ENCODE data around the gene UGT1A10.

Gene UGT1A10

GRCh38 chr2:233686928-233687327 is 50.7 kb downstream of the UGT1A10 start:
- no peak for TF ChIP-seq EZH2phosphoT487 (IDR thresholded peaks at IDR 0.05; ENCODE audit: borderline replicate concordance)
- Histone ChIP-seq H3K79me2 (ENCODE audit: insufficient read depth, low read length) (no peaks in the 10 kb centered on the region), H3K27me3 (ENCODE audit: insufficient read depth, low read length, poor library complexity, severe bottlenecking) (no peaks in the 10 kb centered on the region), H3K9ac (ENCODE audit: low read depth, low read length, poor library complexity, severe bottlenecking) (no peak overlapping the region), H3K4me2 (ENCODE audit: low read depth, low read length, poor library complexity, severe bottlenecking) (no peak overlapping the region), H3K9me3 (ENCODE audit: insufficient read depth, low read depth, low read length) (no peaks in the 10 kb centered on the region), H3K4me3 (ENCODE audit: low read length, poor library complexity, severe bottlenecking) (no peak overlapping the region), H3F3A (ENCODE audit: low read depth) (no peaks in the 10 kb centered on the region), H2AFZ (ENCODE audit: low read length) (no peak overlapping the region), H3K9me2 (replicated peaks; ENCODE audit: low read depth, low read length) (no peaks in the 10 kb centered on the region), H4K20me1 (ENCODE audit: insufficient read depth, low read length, poor library complexity, severe bottlenecking) (no peaks in the 10 kb centered on the region), H3K36me3 (ENCODE audit: insufficient read depth, low read length) (no peaks in the 10 kb centered on the region), H3K4me1 (ENCODE audit: insufficient read depth, low read length, poor library complexity, severe bottlenecking) (no peaks in the 10 kb centered on the region)

- TF ChIP-seq EZH2phosphoT487 (IDR thresholded peaks at IDR 0.05; ENCODE audit: borderline replicate concordance) (no peak), CTCF (conservative IDR thresholded peaks at IDR 0.05; ENCODE audit: low read length) (no peak)
- H3K4me3 ChIP-seq (ENCODE audit: low read length, poor library complexity, severe bottlenecking): no peak overlapping the region
- H3K9me2 ChIP-seq (replicated peaks; ENCODE audit: low read depth, low read length): no peaks in the 10 kb centered on the region
- no peaks in the 10 kb centered on the region for H3K36me3 ChIP-seq (ENCODE audit: insufficient read depth, low read length)
- H3K27me3 ChIP-seq (ENCODE audit: insufficient read depth, low read length, poor library complexity, severe bottlenecking): no peaks in the 10 kb centered on the region
- no peaks in the 10 kb centered on the region for H3K79me2 ChIP-seq (ENCODE audit: insufficient read depth, low read length)
- no peak overlapping the region for H3K9ac ChIP-seq (ENCODE audit: low read depth, low read length, poor library complexity, severe bottlenecking)
- no peaks in the 10 kb centered on the region for H3K4me1 ChIP-seq (ENCODE audit: insufficient read depth, low read length, poor library complexity, severe bottlenecking)
- H4K20me1 ChIP-seq (ENCODE audit: insufficient read depth, low read length, poor library complexity, severe bottlenecking): no peaks in the 10 kb centered on the region
- H3F3A ChIP-seq (ENCODE audit: low read depth): no peaks in the 10 kb centered on the region
- no peaks in the 10 kb centered on the region for H3K9me3 ChIP-seq (ENCODE audit: insufficient read depth, low read depth, low read length)
- H3K4me2 ChIP-seq (ENCODE audit: low read depth, low read length, poor library complexity, severe bottlenecking): no peak overlapping the region
- no peak overlapping the region for H2AFZ ChIP-seq (ENCODE audit: low read length)
Observed at GRCh38 chr2:233688341-233688740, 52.1 kb downstream of the UGT1A10 start.

GRCh38 chr2:233689031-233689430 is 52.8 kb downstream of the UGT1A10 start:
- Histone ChIP-seq H3K9ac (ENCODE audit: low read depth, low read length, poor library complexity, severe bottlenecking) (no peak overlapping the region), H3K9me3 (ENCODE audit: insufficient read depth, low read depth, low read length) (no peaks in the 10 kb centered on the region), H3K4me3 (ENCODE audit: low read length, poor library complexity, severe bottlenecking) (no peak overlapping the region), H3K4me2 (ENCODE audit: low read depth, low read length, poor library complexity, severe bottlenecking) (no peak overlapping the region), H3K9me2 (replicated peaks; ENCODE audit: low read depth, low read length) (no peaks in the 10 kb centered on the region), H3K27me3 (ENCODE audit: insufficient read depth, low read length, poor library complexity, severe bottlenecking) (no peaks in the 10 kb centered on the region), H3K79me2 (ENCODE audit: insufficient read depth, low read length) (no peaks in the 10 kb centered on the region), H4K20me1 (ENCODE audit: insufficient read depth, low read length, poor library complexity, severe bottlenecking) (no peaks in the 10 kb centered on the region), H3F3A (ENCODE audit: low read depth) (no peaks in the 10 kb centered on the region), H3K36me3 (ENCODE audit: insufficient read depth, low read length) (no peaks in the 10 kb centered on the region), H3K4me1 (ENCODE audit: insufficient read depth, low read length, poor library complexity, severe bottlenecking) (no peaks in the 10 kb centered on the region), H2AFZ (ENCODE audit: low read length) (no peak overlapping the region)
- no peak for TF ChIP-seq EZH2phosphoT487 (IDR thresholded peaks at IDR 0.05; ENCODE audit: borderline replicate concordance)

GRCh38 chr2:233689501-233689900 is 53.3 kb downstream of the UGT1A10 start:
- TF ChIP-seq EZH2phosphoT487 (IDR thresholded peaks at IDR 0.05; ENCODE audit: borderline replicate concordance) (no peak), CTCF (conservative IDR thresholded peaks at IDR 0.05; ENCODE audit: low read length) (no peak)
- Histone ChIP-seq H3K4me3 (ENCODE audit: low read length, poor library complexity, severe bottlenecking) (no peak overlapping the region), H3K4me1 (ENCODE audit: insufficient read depth, low read length, poor library complexity, severe bottlenecking) (no peaks in the 10 kb centered on the region), H2AFZ (ENCODE audit: low read length) (no peak overlapping the region), H3F3A (ENCODE audit: low read depth) (no peaks in the 10 kb centered on the region), H3K4me2 (ENCODE audit: low read depth, low read length, poor library complexity, severe bottlenecking) (no peak overlapping the region), H3K27me3 (ENCODE audit: insufficient read depth, low read length, poor library complexity, severe bottlenecking) (no peaks in the 10 kb centered on the region), H3K9ac (ENCODE audit: low read depth, low read length, poor library complexity, severe bottlenecking) (no peak overlapping the region), H3K9me3 (ENCODE audit: insufficient read depth, low read depth, low read length) (no peaks in the 10 kb centered on the region), H3K79me2 (ENCODE audit: insufficient read depth, low read length) (no peaks in the 10 kb centered on the region), H3K9me2 (replicated peaks; ENCODE audit: low read depth, low read length) (no peaks in the 10 kb centered on the region), H4K20me1 (ENCODE audit: insufficient read depth, low read length, poor library complexity, severe bottlenecking) (no peaks in the 10 kb centered on the region), H3K36me3 (ENCODE audit: insufficient read depth, low read length) (no peaks in the 10 kb centered on the region)

Measured in Loucy (cell line).